BJ (cell line): Measurements from ENCODE around the gene SLC25A13. TPM values are rescaled to one million over a fixed set of nuclear protein-coding genes. Genes with fewer than 3 reads are reported as not detected.

Source experiments
- CTCF ChIA-PET: fragments of 350-600 bp; formaldehyde crosslinking; extraction: SDS; loops from one replicate; lab custom pipeline; 2021; ENCODE audit warnings: antibody characterized with exemption, inconsistent platforms; lab: Yijun Ruan, JAX
- POLR2A ChIA-PET: fragments of 300-600 bp; sonication (Branson Sonifier 250); formaldehyde crosslinking; extraction: SDS; loops from one replicate; lab custom pipeline; 2021; ENCODE audit warnings: antibody characterized with exemption; lab: Charles Lee
- DNase-seq: peaks from one replicate; pipeline ENCODE4 v3.0.0-alpha.2; 2011; ENCODE audit warnings: low read depth
- H3K27me3 ChIP-seq: 2 replicates; pipeline ENCODE4 v1.6.0; 2011; ENCODE audit warnings: low read length; ENCODE audit not compliant: control insufficient read depth, insufficient read depth
- H3K36me3 ChIP-seq: 2 replicates; pipeline ENCODE4 v1.5.1; 2011; ENCODE audit warnings: low read length; ENCODE audit not compliant: control insufficient read depth, insufficient read depth
- H3K4me3 ChIP-seq: 2 replicates; pipeline ENCODE4 v1.5.1; 2011; ENCODE audit warnings: low read depth, mild to moderate bottlenecking, control low read depth, low read length
- polyA plus RNA-seq: library from polyadenylated mRNA; depleted of rRNA; stranded (reverse); fragments of >200 nt; gene quantifications from 2 replicates; pipeline ENCODE4 v1.2.3, GENCODE V29; 2011
- TF ChIP-seq, protein P1 (sequence below): IDR thresholded peaks from 2 replicates; pipeline ENCODE4 v1.5.1; 2011; ENCODE audit warnings: low read depth, mild to moderate bottlenecking, control low read depth, inconsistent platforms, low read length, moderate library complexity; ENCODE audit not compliant: insufficient read depth

SLC25A13 gene
- polyA plus RNA-seq, 1 experiment, result 6.2 TPM

DNA sequence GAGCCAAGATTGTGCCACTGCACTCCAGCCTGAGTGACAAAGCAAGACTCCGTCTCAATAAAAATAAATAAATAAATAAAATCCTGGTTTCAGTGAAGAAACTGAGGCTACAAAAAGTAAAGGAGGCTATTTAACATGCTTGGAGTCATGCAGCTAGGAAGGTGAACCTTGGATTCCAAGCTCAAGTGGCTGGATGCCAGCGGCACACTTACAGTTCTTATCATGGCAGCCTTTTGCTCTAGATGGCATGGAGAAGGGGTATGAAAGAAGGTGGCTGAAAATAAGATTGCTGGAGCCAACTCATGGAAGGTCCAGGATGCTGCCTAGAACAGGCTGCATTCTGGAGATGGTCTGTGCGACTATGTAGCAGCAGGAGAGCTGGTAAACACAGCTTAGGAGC, 170.0 kb downstream of the SLC25A13 start:
- POLR2A ChIA-PET, result no interaction called here
- TF ChIP-seq, protein P1, sequence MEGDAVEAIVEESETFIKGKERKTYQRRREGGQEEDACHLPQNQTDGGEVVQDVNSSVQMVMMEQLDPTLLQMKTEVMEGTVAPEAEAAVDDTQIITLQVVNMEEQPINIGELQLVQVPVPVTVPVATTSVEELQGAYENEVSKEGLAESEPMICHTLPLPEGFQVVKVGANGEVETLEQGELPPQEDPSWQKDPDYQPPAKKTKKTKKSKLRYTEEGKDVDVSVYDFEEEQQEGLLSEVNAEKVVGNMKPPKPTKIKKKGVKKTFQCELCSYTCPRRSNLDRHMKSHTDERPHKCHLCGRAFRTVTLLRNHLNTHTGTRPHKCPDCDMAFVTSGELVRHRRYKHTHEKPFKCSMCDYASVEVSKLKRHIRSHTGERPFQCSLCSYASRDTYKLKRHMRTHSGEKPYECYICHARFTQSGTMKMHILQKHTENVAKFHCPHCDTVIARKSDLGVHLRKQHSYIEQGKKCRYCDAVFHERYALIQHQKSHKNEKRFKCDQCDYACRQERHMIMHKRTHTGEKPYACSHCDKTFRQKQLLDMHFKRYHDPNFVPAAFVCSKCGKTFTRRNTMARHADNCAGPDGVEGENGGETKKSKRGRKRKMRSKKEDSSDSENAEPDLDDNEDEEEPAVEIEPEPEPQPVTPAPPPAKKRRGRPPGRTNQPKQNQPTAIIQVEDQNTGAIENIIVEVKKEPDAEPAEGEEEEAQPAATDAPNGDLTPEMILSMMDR, result no peak
- Histone ChIP-seq H3K4me3 (no peak overlapping the region), H3K36me3 (no peaks in the 10 kb centered on the region), H3K27me3 (no peaks in the 10 kb centered on the region)
- CTCF ChIA-PET, result interaction anchor here (1.0 kb wide), 1 partner anchor 43 kb away, joined by 3 read pairs; no protein-coding TSS in a partner anchor
- no peak for DNase-seq

DNA sequence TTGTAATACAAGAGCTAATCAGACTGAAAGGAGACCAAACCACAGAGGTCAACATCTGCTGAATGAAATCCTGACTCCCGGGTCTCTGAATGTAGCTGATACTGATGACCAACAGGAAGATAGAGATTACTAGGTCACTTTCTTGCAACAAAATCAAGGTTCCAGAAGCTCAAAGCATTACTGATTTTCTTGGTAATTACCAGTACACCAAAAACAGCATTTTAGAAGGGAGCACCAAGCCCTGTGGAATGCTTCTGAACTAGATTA, 177.7 kb downstream of the SLC25A13 start:
- no peaks in the 10 kb centered on the region for H3K27me3 ChIP-seq
- TF ChIP-seq, protein P1, result no peak
- POLR2A ChIA-PET, result no interaction called here
- H3K4me3 ChIP-seq, result no peak overlapping the region
- no peak for DNase-seq
- CTCF ChIA-PET, result no interaction called here
- H3K36me3 ChIP-seq, result no peaks in the 10 kb centered on the region

DNA sequence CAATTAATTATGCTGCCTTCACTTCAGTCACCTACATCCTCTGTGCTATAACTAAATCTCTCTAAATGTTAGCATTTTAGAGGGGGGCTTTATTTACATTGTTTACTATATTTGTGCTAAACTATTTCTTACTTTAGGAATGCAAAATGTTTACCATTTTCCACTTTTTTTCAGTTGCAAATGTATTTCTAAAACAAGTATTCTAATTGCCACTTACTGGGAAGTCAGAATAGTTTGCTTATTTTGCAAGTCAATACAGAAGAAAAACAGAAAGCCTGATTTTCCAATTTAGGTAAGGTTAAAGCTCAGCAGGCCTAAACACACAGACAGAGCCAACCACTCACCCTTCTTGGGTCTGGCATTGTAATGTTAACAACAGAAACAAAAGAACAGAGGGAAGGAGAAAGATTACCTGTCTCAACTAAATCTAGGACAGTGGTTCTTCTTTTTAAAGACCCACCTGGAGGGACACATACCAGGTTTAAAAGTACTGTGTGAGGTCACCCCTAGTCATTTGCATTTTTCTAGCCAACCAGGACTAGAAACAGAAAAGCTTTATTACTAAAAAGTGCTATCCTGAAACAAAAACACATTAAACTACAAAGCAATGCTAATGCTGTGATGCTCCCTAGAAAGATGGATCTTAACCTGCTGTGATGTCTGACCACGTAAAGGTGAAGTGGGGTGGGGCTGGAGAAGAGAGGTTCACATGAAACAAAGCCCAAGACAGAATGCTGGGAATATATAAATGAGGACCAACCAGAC, 178.2 kb downstream of the SLC25A13 start:
- CTCF ChIA-PET, result interaction anchor here (1.3 to 2.2 kb wide), 2 partner anchors 12 to 28 kb away, joined by 3 to 6 read pairs; no protein-coding TSS in a partner anchor
- TF ChIP-seq, protein P1, result no peak
- no peak for DNase-seq
- Histone ChIP-seq H3K27me3 (no peaks in the 10 kb centered on the region), H3K36me3 (no peaks in the 10 kb centered on the region), H3K4me3 (no peak overlapping the region)
- POLR2A ChIA-PET, result no interaction called here

DNA sequence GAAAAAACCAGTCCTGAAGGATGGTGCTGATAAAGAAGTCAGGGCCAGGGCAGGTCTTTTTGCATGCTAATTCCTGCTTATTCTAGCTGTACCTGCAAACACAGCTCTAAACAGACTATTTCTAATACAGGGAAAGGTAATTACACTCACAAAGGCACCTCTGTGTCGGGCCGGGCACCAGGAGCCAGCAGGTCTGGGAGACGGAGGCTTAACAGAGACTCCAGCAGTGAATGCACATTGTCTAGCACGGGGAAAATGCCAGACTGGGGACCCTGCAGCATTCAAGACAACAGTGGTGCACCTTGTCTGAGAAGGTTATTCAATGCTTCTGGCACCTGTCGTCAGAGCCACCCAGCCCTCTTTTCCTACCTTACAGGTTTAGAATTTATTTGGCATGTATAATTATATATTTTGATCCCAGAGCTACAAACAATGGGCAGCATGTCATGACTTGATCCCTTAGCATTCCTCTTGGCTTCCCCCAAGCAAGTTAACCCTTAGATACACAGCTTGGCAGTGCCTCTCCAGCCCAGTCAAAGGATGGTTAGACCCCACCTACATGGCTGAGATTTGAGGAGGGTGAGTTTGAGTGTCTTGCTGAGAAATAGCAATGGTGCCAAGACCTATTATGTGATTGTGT, 185.2 kb downstream of the SLC25A13 start:
- TF ChIP-seq, protein P1, result no peak
- H3K27me3 ChIP-seq, result no peaks in the 10 kb centered on the region
- ChIA-PET POLR2A (no interaction called here), CTCF (no interaction called here)
- no peak overlapping the region for H3K4me3 ChIP-seq
- no peak for DNase-seq
- H3K36me3 ChIP-seq, result no peaks in the 10 kb centered on the region

DNA sequence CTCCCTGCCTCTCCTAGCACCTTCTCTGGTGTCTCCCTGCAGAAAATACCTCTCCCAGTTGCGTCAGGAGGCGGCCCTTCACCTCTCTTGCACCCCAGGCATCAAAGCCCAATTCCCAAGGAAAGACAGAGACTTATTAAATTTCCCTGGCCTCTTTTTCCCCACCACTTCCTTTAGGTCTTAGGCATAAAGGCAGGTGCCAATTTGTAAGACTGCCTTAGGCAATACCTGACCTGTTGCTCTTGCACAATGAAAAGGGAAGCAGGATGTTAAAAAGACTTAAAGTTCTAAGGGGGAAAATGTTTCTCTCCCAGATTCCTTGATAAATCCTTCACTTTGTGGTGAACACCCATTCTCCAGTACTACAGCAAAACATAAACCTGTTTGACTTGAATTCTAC, 186.7 kb downstream of the SLC25A13 start:
- H3K36me3 ChIP-seq, result no peaks in the 10 kb centered on the region
- H3K27me3 ChIP-seq, result no peaks in the 10 kb centered on the region
- no peak overlapping the region for H3K4me3 ChIP-seq
- ChIA-PET POLR2A (no interaction called here), CTCF (no interaction called here)
- TF ChIP-seq, protein P1, result no peak
- no peak for DNase-seq
